Thoracic aorta (tissue), 2 donors: Measurements from ENCODE around the gene FAM229A. TPM values are rescaled to one million over a fixed set of nuclear protein-coding genes. Genes with fewer than 3 reads are reported as not detected.

ENCODE experiments used
- ATAC-seq: fragments of 150-250 bp; one replicate; pipeline ENCODE4 v1.8.0; 2017; ENCODE audit warnings: low read depth; ENCODE audit not compliant: insufficient number of reproducible peaks, low FRiP score
- DNase-seq: peaks from one replicate; pipeline ENCODE4 v3.0.0-alpha.2; 2020; ENCODE audit warnings: low spot score
- H3K27ac ChIP-seq, 2 donors: fragments of 200-600 bp; sonication (generic); 1 replicate in 1 of 2; 2 replicates in 1 of 2; pipeline ENCODE4 v1.5.1; 2016; ENCODE audit warnings: mild to moderate bottlenecking in 2 of 2, moderate library complexity in 2 of 2
- H3K27me3 ChIP-seq: fragments of 200-600 bp; sonication (generic); replicated peaks from 2 replicates; pipeline ENCODE4 v1.6.0; 2016; ENCODE audit warnings: mild to moderate bottlenecking; ENCODE audit not compliant: insufficient read depth
- H3K36me3 ChIP-seq: fragments of 200-600 bp; sonication (generic); one replicate; pipeline ENCODE4 v1.5.1; 2016
- H3K4me1 ChIP-seq, 2 donors: fragments of 200-600 bp; sonication (generic); 1 replicate in 1 of 2; 2 replicates in 1 of 2; pipeline versions ENCODE4 v1.5.1 to v1.6.0; 2016; ENCODE audit warnings: low read depth in 2 of 2, mild to moderate bottlenecking in 1 of 2; ENCODE audit not compliant: control insufficient read depth in 1 of 2
- H3K4me3 ChIP-seq: fragments of 200-600 bp; sonication (generic); 2 replicates; pipeline ENCODE4 v1.5.1; 2016; ENCODE audit warnings: mild to moderate bottlenecking
- H3K9me3 ChIP-seq: fragments of 200-600 bp; sonication (generic); 2 replicates; pipeline ENCODE4 v1.5.1; 2016
- total RNA-seq, 2 donors: library from RNA; depleted of rRNA; stranded (reverse); fragments of >200 nt; gene quantifications; one replicate each; pipeline versions ENCODE4 v1.1.0 to v1.2.3, GENCODE V29; 2016
- TF ChIP-seq, protein P1 (sequence below): fragments of 200-600 bp; sonication (generic); IDR thresholded peaks from one replicate; pipeline ENCODE4 v1.5.1; 2019; ENCODE audit warnings: antibody characterized with exemption

Gene FAM229A
- total RNA-seq, 2 donors from 2014 or later = 11.8 to 12.0 TPM

DNA sequence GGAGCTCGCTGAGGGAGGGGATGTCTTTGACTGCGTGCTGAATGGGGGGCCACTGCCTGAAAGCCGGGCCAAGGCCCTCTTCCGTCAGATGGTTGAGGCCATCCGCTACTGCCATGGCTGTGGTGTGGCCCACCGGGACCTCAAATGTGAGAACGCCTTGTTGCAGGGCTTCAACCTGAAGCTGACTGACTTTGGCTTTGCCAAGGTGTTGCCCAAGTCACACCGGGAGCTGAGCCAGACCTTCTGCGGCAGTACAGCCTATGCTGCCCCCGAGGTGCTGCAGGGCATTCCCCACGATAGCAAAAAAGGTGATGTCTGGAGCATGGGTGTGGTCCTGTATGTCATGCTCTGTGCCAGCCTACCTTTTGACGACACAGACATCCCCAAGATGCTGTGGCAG is 1.4 kb upstream of the FAM229A start:
- no peak for ATAC-seq
- no peak for DNase-seq
- peaks cover 3 to 14% of the 10 kb centered on the region in 2 donors for H3K4me1 ChIP-seq
- TF ChIP-seq, protein P1, sequence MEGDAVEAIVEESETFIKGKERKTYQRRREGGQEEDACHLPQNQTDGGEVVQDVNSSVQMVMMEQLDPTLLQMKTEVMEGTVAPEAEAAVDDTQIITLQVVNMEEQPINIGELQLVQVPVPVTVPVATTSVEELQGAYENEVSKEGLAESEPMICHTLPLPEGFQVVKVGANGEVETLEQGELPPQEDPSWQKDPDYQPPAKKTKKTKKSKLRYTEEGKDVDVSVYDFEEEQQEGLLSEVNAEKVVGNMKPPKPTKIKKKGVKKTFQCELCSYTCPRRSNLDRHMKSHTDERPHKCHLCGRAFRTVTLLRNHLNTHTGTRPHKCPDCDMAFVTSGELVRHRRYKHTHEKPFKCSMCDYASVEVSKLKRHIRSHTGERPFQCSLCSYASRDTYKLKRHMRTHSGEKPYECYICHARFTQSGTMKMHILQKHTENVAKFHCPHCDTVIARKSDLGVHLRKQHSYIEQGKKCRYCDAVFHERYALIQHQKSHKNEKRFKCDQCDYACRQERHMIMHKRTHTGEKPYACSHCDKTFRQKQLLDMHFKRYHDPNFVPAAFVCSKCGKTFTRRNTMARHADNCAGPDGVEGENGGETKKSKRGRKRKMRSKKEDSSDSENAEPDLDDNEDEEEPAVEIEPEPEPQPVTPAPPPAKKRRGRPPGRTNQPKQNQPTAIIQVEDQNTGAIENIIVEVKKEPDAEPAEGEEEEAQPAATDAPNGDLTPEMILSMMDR = no peak
- no peaks in the 10 kb centered on the region for H3K9me3 ChIP-seq
- no peak overlapping the region for H3K27ac ChIP-seq
- peaks cover 31% of the 10 kb centered on the region for H3K36me3 ChIP-seq
- no peak overlapping the region for H3K4me3 ChIP-seq
- H3K27me3 ChIP-seq = no peaks in the 10 kb centered on the region

DNA sequence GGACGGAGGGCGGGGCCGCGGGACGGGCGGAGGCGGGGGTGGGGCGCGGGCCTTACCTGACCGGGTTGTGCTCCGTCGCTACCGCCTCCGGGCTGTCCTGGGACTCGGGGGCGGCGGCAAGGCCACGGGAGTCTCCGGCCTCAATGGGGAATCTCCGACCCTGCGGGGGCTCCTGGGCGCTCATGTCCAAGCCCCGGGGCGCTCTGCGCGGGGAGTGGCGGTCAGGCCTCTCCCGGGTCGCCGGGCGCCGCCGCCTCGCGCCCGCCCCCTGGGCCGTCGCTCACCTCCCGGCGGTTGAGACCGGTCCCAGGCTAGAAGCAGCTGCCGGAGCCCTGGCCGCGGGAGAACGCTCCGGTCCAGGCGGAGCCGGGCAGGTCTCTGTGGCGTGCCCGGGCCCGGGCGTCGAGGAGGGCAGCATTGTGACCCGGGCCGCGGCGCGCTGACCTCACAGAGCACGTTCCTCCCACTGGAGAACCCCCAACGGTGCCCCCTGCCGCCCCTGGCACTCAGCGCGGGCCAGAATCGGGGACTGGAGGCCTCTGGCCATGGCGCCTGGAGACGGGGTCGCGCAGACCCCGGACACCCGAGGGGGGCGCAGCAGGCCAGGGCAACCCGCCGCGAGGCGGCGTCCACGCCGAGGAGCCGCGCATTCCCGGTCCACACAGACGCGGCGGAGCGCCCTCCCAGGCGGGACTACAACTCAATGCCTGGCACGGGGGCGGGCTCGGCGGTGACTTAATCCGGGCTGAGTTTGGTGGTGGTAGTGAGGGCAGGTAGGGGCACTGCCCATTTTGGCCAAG is 411 bp downstream of the FAM229A start:
- ATAC-seq (peak; percentile 31), DNase-seq (peak; percentile 13)
- H3K4me1 ChIP-seq = peaks cover 3 to 14% of the 10 kb centered on the region in 2 donors
- TF ChIP-seq, protein P1 = peak; percentile 30
- peak overlapping the region; percentile 66 for H3K4me3 ChIP-seq
- H3K9me3 ChIP-seq = no peaks in the 10 kb centered on the region
- no peaks in the 10 kb centered on the region for H3K27me3 ChIP-seq
- no peak overlapping the region for H3K27ac ChIP-seq
- H3K36me3 ChIP-seq = peaks cover 13% of the 10 kb centered on the region

DNA sequence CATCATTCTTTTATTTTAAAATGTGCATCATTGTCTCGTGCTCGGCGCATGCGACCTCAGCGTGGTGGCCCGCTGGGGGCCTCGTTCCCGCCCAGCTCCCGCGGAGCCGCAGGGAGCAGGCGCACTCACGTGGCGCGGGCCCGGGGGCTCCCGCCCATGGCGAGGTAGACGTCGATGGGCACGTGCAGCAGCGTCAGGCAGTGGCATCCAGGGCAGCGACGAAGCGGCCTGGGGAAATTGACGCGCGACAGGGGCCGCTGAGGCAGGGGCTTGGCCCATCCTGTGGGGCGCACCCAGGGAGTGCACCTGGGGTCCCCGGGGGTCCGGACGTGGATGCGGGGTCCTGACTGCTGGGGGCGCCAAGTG is 994 bp downstream of the FAM229A start:
- ATAC-seq = no peak
- Histone ChIP-seq H3K4me1 (peaks cover 3 to 14% of the 10 kb centered on the region in 2 donors), H3K27me3 (no peaks in the 10 kb centered on the region), H3K4me3 (peak overlapping the region; percentile 66), H3K9me3 (no peaks in the 10 kb centered on the region), H3K36me3 (peaks cover 7% of the 10 kb centered on the region), H3K27ac (no peak overlapping the region)
- no peak for DNase-seq
- TF ChIP-seq, protein P1 = no peak

DNA sequence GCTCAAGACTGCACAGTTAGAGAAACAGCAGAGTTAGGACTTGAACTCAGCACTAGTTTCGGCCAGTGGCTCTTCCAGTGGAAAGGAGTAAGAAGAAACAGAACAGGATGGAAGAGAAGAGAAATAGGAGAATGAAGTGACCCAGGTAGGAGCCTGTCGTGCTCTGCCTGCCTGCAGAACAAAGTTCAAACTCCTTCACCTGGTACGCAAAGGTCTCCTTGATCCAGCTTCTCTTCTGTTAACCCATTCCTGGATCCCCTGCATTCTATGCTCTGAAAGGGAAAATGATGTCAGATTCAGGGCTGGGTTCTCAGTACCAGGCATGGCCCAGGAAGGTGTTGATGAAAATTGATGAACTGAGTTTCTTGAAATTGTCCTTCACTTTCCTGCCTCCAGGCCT is 3.9 kb downstream of the FAM229A start:
- DNase-seq (no peak), ATAC-seq (no peak)
- no peak overlapping the region for H3K4me3 ChIP-seq
- no peaks in the 10 kb centered on the region for H3K9me3 ChIP-seq
- no peaks in the 10 kb centered on the region for H3K36me3 ChIP-seq
- TF ChIP-seq, protein P1 = no peak
- peaks cover 5 to 24% of the 10 kb centered on the region in 2 donors for H3K4me1 ChIP-seq
- H3K27ac ChIP-seq = no peak overlapping the region
- H3K27me3 ChIP-seq = no peaks in the 10 kb centered on the region

DNA sequence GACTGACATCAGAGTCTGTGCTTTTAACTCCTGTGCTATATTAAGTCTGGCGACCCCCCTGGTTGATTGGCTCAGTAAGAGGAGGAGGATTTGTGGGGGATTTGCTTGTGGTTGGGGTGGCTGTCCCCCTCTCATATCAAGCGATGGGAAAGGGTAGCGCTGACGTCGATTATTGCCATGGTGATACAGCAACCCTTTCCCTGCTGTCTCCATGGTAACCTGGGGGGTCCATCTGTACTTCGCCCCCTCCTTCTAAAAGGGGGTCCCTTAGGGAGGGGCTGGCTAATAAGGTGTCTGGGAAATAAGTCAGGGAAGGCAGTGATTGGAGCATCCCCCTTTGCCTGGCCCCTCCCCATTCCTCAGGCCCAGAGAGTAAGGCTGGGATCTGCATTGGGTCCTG is 4.7 kb downstream of the FAM229A start:
- Histone ChIP-seq H3K9me3 (no peaks in the 10 kb centered on the region), H3K27ac (no peak overlapping the region), H3K4me1 (peaks cover 10 to 28% of the 10 kb centered on the region in 2 donors), H3K4me3 (no peak overlapping the region), H3K27me3 (no peaks in the 10 kb centered on the region), H3K36me3 (no peaks in the 10 kb centered on the region)
- ATAC-seq (no peak), DNase-seq (no peak)
- TF ChIP-seq, protein P1 = no peak
